ENCODE results near the gene FGD4.

Gene FGD4

GRCh38 chr12:32627976-32628375, 228.6 kb downstream of the FGD4 start:
- TF ChIP-seq RAD21 (IDR thresholded peaks at IDR 0.05; ENCODE audit: low read depth): no peak
- no peak for TF ChIP-seq FOXM1 (IDR thresholded peaks at IDR 0.05; ENCODE audit: borderline replicate concordance, low read depth)
- TF ChIP-seq EP300 (IDR thresholded peaks at IDR 0.05; ENCODE audit: borderline replicate concordance): no peak
- TF ChIP-seq NFIC (IDR thresholded peaks at IDR 0.05): no peak
- TF ChIP-seq, protein P1, sequence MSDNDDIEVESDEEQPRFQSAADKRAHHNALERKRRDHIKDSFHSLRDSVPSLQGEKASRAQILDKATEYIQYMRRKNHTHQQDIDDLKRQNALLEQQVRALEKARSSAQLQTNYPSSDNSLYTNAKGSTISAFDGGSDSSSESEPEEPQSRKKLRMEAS (IDR thresholded peaks at IDR 0.05): no peak
- no peak for TF ChIP-seq TCF12 (IDR thresholded peaks at IDR 0.05; ENCODE audit: low read depth)
- no peak for TF ChIP-seq CEBPB (IDR thresholded peaks at IDR 0.05)
- TF ChIP-seq, protein P2, sequence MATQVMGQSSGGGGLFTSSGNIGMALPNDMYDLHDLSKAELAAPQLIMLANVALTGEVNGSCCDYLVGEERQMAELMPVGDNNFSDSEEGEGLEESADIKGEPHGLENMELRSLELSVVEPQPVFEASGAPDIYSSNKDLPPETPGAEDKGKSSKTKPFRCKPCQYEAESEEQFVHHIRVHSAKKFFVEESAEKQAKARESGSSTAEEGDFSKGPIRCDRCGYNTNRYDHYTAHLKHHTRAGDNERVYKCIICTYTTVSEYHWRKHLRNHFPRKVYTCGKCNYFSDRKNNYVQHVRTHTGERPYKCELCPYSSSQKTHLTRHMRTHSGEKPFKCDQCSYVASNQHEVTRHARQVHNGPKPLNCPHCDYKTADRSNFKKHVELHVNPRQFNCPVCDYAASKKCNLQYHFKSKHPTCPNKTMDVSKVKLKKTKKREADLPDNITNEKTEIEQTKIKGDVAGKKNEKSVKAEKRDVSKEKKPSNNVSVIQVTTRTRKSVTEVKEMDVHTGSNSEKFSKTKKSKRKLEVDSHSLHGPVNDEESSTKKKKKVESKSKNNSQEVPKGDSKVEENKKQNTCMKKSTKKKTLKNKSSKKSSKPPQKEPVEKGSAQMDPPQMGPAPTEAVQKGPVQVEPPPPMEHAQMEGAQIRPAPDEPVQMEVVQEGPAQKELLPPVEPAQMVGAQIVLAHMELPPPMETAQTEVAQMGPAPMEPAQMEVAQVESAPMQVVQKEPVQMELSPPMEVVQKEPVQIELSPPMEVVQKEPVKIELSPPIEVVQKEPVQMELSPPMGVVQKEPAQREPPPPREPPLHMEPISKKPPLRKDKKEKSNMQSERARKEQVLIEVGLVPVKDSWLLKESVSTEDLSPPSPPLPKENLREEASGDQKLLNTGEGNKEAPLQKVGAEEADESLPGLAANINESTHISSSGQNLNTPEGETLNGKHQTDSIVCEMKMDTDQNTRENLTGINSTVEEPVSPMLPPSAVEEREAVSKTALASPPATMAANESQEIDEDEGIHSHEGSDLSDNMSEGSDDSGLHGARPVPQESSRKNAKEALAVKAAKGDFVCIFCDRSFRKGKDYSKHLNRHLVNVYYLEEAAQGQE (IDR thresholded peaks at IDR 0.05; ENCODE audit: low read depth): no peak
- no peak for TF ChIP-seq USF1 (IDR thresholded peaks at IDR 0.05)
- TF ChIP-seq TAF1 (IDR thresholded peaks at IDR 0.05; ENCODE audit: low read depth): no peak
- no peak for TF ChIP-seq ZBTB7A (IDR thresholded peaks at IDR 0.05; ENCODE audit: low read depth)
- TF ChIP-seq CREB1 (IDR thresholded peaks at IDR 0.05; ENCODE audit: low read depth): no peak
- no peak for TF ChIP-seq EGR1 (IDR thresholded peaks at IDR 0.05)
- no peak for TF ChIP-seq TEAD4 (IDR thresholded peaks at IDR 0.05)

- TF ChIP-seq ZBTB7A (IDR thresholded peaks at IDR 0.05; ENCODE audit: low read depth): no peak
- TF ChIP-seq USF1 (IDR thresholded peaks at IDR 0.05): no peak
- TF ChIP-seq, protein P1 (IDR thresholded peaks at IDR 0.05): no peak
- no peak for TF ChIP-seq RAD21 (IDR thresholded peaks at IDR 0.05; ENCODE audit: low read depth)
- no peak for TF ChIP-seq EP300 (IDR thresholded peaks at IDR 0.05; ENCODE audit: borderline replicate concordance)
- TF ChIP-seq TAF1 (IDR thresholded peaks at IDR 0.05; ENCODE audit: low read depth): no peak
- TF ChIP-seq FOXM1 (IDR thresholded peaks at IDR 0.05; ENCODE audit: borderline replicate concordance, low read depth): no peak
- no peak for TF ChIP-seq CEBPB (IDR thresholded peaks at IDR 0.05)
- TF ChIP-seq NFIC (IDR thresholded peaks at IDR 0.05): no peak
- TF ChIP-seq CREB1 (IDR thresholded peaks at IDR 0.05; ENCODE audit: low read depth): no peak
- TF ChIP-seq, protein P2 (IDR thresholded peaks at IDR 0.05; ENCODE audit: low read depth): no peak
- no peak for TF ChIP-seq TEAD4 (IDR thresholded peaks at IDR 0.05)
- TF ChIP-seq YY1 (IDR thresholded peaks at IDR 0.05; ENCODE audit: low read depth): no peak
- TF ChIP-seq TCF12 (IDR thresholded peaks at IDR 0.05; ENCODE audit: low read depth): no peak
- TF ChIP-seq EGR1 (IDR thresholded peaks at IDR 0.05): no peak
Measured at GRCh38 chr12:32641287-32641901, 242.0 kb downstream of the FGD4 start.

DNA sequence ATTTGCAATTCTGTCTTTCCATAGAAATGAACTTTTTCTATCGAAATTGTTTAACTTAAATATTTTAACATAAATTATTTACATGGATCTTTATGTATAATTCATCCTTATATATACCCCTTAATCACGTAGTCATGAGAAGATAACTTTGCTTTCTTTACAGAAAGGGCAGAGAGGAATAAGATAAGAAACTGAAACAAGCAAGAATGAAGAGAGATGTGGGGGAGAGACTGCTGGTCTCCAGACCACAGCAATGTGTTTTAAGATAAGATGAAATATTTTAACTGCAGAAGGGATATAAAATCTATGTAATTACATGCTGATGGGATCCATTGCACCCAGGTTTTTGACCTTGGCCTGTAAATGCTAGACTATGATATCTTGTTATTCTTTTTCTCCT, 245.1 kb downstream of the FGD4 start:
- no peak for TF ChIP-seq YY1 (IDR thresholded peaks at IDR 0.05; ENCODE audit: low read depth)
- TF ChIP-seq EGR1 (IDR thresholded peaks at IDR 0.05): no peak
- TF ChIP-seq FOXM1 (IDR thresholded peaks at IDR 0.05; ENCODE audit: borderline replicate concordance, low read depth): no peak
- no peak for TF ChIP-seq CEBPB (IDR thresholded peaks at IDR 0.05)
- no peak for TF ChIP-seq RAD21 (IDR thresholded peaks at IDR 0.05; ENCODE audit: low read depth)
- TF ChIP-seq NFIC (IDR thresholded peaks at IDR 0.05): no peak
- TF ChIP-seq EP300 (IDR thresholded peaks at IDR 0.05; ENCODE audit: borderline replicate concordance): no peak
- no peak for TF ChIP-seq CREB1 (IDR thresholded peaks at IDR 0.05; ENCODE audit: low read depth)
- no peak for TF ChIP-seq TEAD4 (IDR thresholded peaks at IDR 0.05)
- TF ChIP-seq ZBTB7A (IDR thresholded peaks at IDR 0.05; ENCODE audit: low read depth): no peak
- no peak for TF ChIP-seq USF1 (IDR thresholded peaks at IDR 0.05)
- TF ChIP-seq, protein P1 (IDR thresholded peaks at IDR 0.05): no peak
- TF ChIP-seq TCF12 (IDR thresholded peaks at IDR 0.05; ENCODE audit: low read depth): no peak
- TF ChIP-seq, protein P2 (IDR thresholded peaks at IDR 0.05; ENCODE audit: low read depth): no peak
- no peak for TF ChIP-seq TAF1 (IDR thresholded peaks at IDR 0.05; ENCODE audit: low read depth)
